ENCODE data around the gene SPEM2. TPM values are rescaled to one million over a fixed set of nuclear protein-coding genes. Genes with fewer than 3 reads are reported as not detected.

The SPEM2 gene
- total RNA-seq, 1 experiment from 2014 or later: not detected

DNA sequence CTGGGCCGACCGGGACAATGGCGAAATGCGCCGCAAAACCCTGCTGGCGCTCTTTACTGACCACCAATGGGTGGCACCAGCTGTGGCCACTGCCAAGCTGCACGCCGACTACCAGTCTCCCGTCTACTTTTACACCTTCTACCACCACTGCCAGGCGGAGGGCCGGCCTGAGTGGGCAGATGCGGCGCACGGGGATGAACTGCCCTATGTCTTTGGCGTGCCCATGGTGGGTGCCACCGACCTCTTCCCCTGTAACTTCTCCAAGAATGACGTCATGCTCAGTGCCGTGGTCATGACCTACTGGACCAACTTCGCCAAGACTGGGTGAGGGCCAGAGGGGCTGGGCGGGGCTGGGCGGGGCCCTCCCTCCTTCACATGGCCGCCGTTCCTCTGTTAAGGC, 9.6 kb upstream of the SPEM2 start:
- Histone ChIP-seq H3F3A (ENCODE audit: low read length, unreplicated experiment) (no peaks in the 10 kb centered on the region), H3K4me1 (ENCODE audit: insufficient read depth, low read length) (no peaks in the 10 kb centered on the region), H2AFZ (ENCODE audit: low read length) (no peak overlapping the region), H3K9ac (ENCODE audit: low read length) (no peak overlapping the region), H3K9me3 (ENCODE audit: low read length) (no peaks in the 10 kb centered on the region), H3K9me2 (replicated peaks; ENCODE audit: low read length) (no peaks in the 10 kb centered on the region), H3K27ac (ENCODE audit: low read length) (no peak overlapping the region), H3K4me3 (ENCODE audit: low read length) (no peak overlapping the region), H3K4me2 (ENCODE audit: low read length) (no peak overlapping the region), H3K36me3 (ENCODE audit: low read depth, low read length) (no peaks in the 10 kb centered on the region), H3K79me2 (ENCODE audit: low read length) (no peaks in the 10 kb centered on the region), H3K27me3 (ENCODE audit: low read length) (no peaks in the 10 kb centered on the region), H4K20me1 (ENCODE audit: low read length) (no peaks in the 10 kb centered on the region)
- no TSS peak for BruUV-seq (replicated peaks)
- CTCF ChIA-PET: no interaction called here
- intact Hi-C loops (cut with micrococcal nuclease): no loop called here
- POLR2A ChIA-PET (ENCODE audit: unreplicated experiment): no interaction called here
- no peak for DNase-seq
- TF ChIP-seq EZH2phosphoT487 (IDR thresholded peaks at IDR 0.05; ENCODE audit: borderline replicate concordance, low read length) (no peak), EZH2 (IDR thresholded peaks at IDR 0.05; ENCODE audit: low read length, unreplicated experiment) (no peak)
- TF ChIP-seq, protein P1, sequence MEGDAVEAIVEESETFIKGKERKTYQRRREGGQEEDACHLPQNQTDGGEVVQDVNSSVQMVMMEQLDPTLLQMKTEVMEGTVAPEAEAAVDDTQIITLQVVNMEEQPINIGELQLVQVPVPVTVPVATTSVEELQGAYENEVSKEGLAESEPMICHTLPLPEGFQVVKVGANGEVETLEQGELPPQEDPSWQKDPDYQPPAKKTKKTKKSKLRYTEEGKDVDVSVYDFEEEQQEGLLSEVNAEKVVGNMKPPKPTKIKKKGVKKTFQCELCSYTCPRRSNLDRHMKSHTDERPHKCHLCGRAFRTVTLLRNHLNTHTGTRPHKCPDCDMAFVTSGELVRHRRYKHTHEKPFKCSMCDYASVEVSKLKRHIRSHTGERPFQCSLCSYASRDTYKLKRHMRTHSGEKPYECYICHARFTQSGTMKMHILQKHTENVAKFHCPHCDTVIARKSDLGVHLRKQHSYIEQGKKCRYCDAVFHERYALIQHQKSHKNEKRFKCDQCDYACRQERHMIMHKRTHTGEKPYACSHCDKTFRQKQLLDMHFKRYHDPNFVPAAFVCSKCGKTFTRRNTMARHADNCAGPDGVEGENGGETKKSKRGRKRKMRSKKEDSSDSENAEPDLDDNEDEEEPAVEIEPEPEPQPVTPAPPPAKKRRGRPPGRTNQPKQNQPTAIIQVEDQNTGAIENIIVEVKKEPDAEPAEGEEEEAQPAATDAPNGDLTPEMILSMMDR (conservative IDR thresholded peaks at IDR 0.05; ENCODE audit: low read depth, low read length): no peak
- no peak for ATAC-seq

DNA sequence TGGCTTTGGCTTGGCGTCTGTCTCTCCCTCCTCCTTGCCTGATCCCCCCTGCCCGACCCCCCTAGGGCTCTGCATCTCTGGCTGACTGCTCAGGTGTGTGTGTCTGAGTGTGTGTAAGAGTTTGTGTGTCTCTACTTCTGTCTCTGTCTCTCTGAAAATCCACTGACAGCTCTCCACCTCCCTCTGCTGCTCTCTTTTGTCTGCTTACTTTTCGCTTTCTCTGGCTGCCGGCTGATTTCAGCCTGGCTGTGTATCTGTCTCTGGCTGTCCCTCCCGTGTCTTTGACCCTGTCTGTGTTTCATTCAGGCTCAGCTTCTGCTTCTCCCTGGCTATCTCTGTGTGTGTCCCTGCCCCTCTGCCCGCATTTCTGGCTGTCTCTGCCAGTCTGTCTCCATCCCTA, 9.1 kb upstream of the SPEM2 start:
- no peaks in the 10 kb centered on the region for H3K9me3 ChIP-seq (ENCODE audit: low read length)
- intact Hi-C loops (cut with micrococcal nuclease): no loop called here
- no TSS peak for BruUV-seq (replicated peaks)
- no peak overlapping the region for H3K4me3 ChIP-seq (ENCODE audit: low read length)
- DNase-seq: no peak
- POLR2A ChIA-PET (ENCODE audit: unreplicated experiment): no interaction called here
- no peaks in the 10 kb centered on the region for H3K4me1 ChIP-seq (ENCODE audit: insufficient read depth, low read length)
- H2AFZ ChIP-seq (ENCODE audit: low read length): no peak overlapping the region
- no peaks in the 10 kb centered on the region for H3K9me2 ChIP-seq (replicated peaks; ENCODE audit: low read length)
- ATAC-seq: no peak
- H3F3A ChIP-seq (ENCODE audit: low read length, unreplicated experiment): no peaks in the 10 kb centered on the region
- no peak overlapping the region for H3K4me2 ChIP-seq (ENCODE audit: low read length)
- H3K9ac ChIP-seq (ENCODE audit: low read length): no peak overlapping the region
- CTCF ChIA-PET: no interaction called here
- no peaks in the 10 kb centered on the region for H3K79me2 ChIP-seq (ENCODE audit: low read length)
- no peaks in the 10 kb centered on the region for H3K27me3 ChIP-seq (ENCODE audit: low read length)
- H4K20me1 ChIP-seq (ENCODE audit: low read length): no peaks in the 10 kb centered on the region
- H3K27ac ChIP-seq (ENCODE audit: low read length): no peak overlapping the region
- no peaks in the 10 kb centered on the region for H3K36me3 ChIP-seq (ENCODE audit: low read depth, low read length)
- TF ChIP-seq, protein P1 (conservative IDR thresholded peaks at IDR 0.05; ENCODE audit: low read depth, low read length): no peak
- no peak for TF ChIP-seq EZH2 (IDR thresholded peaks at IDR 0.05; ENCODE audit: low read length, unreplicated experiment)
- TF ChIP-seq EZH2phosphoT487 (IDR thresholded peaks at IDR 0.05; ENCODE audit: borderline replicate concordance, low read length): no peak

DNA sequence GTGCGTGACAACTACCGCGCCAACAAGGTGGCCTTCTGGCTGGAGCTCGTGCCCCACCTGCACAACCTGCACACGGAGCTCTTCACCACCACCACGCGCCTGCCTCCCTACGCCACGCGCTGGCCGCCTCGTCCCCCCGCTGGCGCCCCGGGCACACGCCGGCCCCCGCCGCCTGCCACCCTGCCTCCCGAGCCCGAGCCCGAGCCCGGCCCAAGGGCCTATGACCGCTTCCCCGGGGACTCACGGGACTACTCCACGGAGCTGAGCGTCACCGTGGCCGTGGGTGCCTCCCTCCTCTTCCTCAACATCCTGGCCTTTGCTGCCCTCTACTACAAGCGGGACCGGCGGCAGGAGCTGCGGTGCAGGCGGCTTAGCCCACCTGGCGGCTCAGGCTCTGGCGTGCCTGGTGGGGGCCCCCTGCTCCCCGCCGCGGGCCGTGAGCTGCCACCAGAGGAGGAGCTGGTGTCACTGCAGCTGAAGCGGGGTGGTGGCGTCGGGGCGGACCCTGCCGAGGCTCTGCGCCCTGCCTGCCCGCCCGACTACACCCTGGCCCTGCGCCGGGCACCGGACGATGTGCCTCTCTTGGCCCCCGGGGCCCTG, 8.3 kb upstream of the SPEM2 start:
- Histone ChIP-seq H3K27me3 (ENCODE audit: low read length) (no peaks in the 10 kb centered on the region), H3K4me2 (ENCODE audit: low read length) (no peak overlapping the region), H3K27ac (ENCODE audit: low read length) (no peak overlapping the region), H3K4me1 (ENCODE audit: insufficient read depth, low read length) (no peaks in the 10 kb centered on the region), H3K36me3 (ENCODE audit: low read depth, low read length) (no peaks in the 10 kb centered on the region), H4K20me1 (ENCODE audit: low read length) (no peaks in the 10 kb centered on the region), H3K4me3 (ENCODE audit: low read length) (no peak overlapping the region), H3K9me2 (replicated peaks; ENCODE audit: low read length) (no peaks in the 10 kb centered on the region), H3K79me2 (ENCODE audit: low read length) (no peaks in the 10 kb centered on the region), H3F3A (ENCODE audit: low read length, unreplicated experiment) (no peaks in the 10 kb centered on the region), H3K9me3 (ENCODE audit: low read length) (no peaks in the 10 kb centered on the region), H2AFZ (ENCODE audit: low read length) (no peak overlapping the region), H3K9ac (ENCODE audit: low read length) (no peak overlapping the region)
- intact Hi-C loops (cut with micrococcal nuclease): no loop called here
- no TSS peak for BruUV-seq (replicated peaks)
- TF ChIP-seq, protein P1 (conservative IDR thresholded peaks at IDR 0.05; ENCODE audit: low read depth, low read length): no peak
- TF ChIP-seq EZH2 (IDR thresholded peaks at IDR 0.05; ENCODE audit: low read length, unreplicated experiment): no peak
- TF ChIP-seq EZH2phosphoT487 (IDR thresholded peaks at IDR 0.05; ENCODE audit: borderline replicate concordance, low read length): no peak
- CTCF ChIA-PET: no interaction called here
- DNase-seq (no peak), ATAC-seq (no peak)
- POLR2A ChIA-PET (ENCODE audit: unreplicated experiment): no interaction called here
